GM23338 (cell line): Measurements from ENCODE around the gene DYNLT2.

Source experiments
- CTCF ChIP-seq, 2 experiments: fragments of 200-600 bp in 1 of 2; sonication (generic) in 1 of 2; conservative IDR thresholded peaks; 2 replicates each; pipeline versions ENCODE4 v1.5.1 to v1.6.1; 2016 to 2017; ENCODE audit warnings: antibody characterized with exemption in 2 of 2, low read depth in 2 of 2, mild to moderate bottlenecking in 2 of 2, moderate library complexity in 1 of 2
- EZH2 ChIP-seq: fragments of 200-600 bp; sonication (generic); IDR thresholded peaks from one replicate; pipeline ENCODE4 v1.8.0; 2017; ENCODE audit warnings: antibody characterized with exemption, mild to moderate bottlenecking, low read depth; ENCODE audit not compliant: unreplicated experiment
- EZH2phosphoT487 ChIP-seq: fragments of 200-600 bp; sonication (generic); IDR thresholded peaks from one replicate; pipeline ENCODE4 v1.8.1; 2018; ENCODE audit warnings: antibody characterized with exemption; ENCODE audit not compliant: unreplicated experiment
- NANOG ChIP-seq: IDR thresholded peaks from 2 replicates; pipeline ENCODE4 v1.6.1; 2016; ENCODE audit warnings: antibody characterized with exemption, borderline replicate concordance
- POLR2AphosphoS5 ChIP-seq: IDR thresholded peaks from 2 replicates; pipeline ENCODE4 v1.6.1; 2016; ENCODE audit warnings: antibody characterized with exemption, low read depth
- STAT1 ChIP-seq: IDR thresholded peaks from one replicate; pipeline ENCODE4 v1.6.1; 2016; ENCODE audit warnings: antibody characterized with exemption; ENCODE audit not compliant: unreplicated experiment
- TF ChIP-seq, protein P1 (sequence below): IDR thresholded peaks from one replicate; pipeline ENCODE4 v1.6.1; 2018; ENCODE audit warnings: antibody characterized with exemption; ENCODE audit not compliant: unreplicated experiment

DNA sequence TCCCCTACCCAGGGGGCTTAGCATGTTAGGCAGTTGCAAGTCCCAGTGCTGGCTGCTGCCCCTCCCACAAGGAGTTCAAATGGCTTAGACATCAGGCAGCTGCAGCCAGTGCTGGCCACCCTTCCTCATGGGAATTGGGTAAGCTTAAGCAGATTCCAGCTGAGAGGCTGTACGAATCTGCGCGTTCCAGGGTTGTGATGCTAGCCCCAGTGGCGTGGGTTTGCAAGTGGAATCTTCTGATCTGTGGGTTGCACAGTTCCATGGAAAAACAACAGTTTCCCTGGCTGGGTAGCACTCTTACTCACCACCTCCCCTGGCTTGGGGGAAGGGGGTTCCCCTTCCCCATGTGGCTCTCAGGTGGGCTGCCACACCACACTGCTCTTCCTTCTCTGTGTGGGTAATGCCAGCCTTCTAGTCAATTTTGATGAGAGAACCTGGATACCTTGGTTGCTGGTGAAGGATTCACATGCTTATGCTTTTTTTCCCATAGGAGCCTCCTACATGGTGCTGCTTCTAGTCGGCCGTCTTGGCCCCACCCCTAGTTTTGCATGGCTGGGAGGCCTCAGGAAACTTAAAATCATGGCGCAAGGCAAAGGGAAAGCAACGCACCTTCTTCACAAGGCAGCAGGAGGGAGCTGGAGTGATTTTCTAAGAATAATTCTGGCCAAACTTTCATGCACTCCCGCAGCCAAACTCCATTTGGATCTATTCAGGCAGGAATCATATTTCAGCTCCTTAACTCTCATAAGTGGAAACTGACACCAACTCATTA is 13.0 kb downstream of the DYNLT2 start:
- no peak for TF ChIP-seq CTCF (conservative IDR thresholded peaks at IDR 0.05; ENCODE audit: low read depth in 2 of 2)
- no peak for TF ChIP-seq STAT1
- TF ChIP-seq, protein P1, sequence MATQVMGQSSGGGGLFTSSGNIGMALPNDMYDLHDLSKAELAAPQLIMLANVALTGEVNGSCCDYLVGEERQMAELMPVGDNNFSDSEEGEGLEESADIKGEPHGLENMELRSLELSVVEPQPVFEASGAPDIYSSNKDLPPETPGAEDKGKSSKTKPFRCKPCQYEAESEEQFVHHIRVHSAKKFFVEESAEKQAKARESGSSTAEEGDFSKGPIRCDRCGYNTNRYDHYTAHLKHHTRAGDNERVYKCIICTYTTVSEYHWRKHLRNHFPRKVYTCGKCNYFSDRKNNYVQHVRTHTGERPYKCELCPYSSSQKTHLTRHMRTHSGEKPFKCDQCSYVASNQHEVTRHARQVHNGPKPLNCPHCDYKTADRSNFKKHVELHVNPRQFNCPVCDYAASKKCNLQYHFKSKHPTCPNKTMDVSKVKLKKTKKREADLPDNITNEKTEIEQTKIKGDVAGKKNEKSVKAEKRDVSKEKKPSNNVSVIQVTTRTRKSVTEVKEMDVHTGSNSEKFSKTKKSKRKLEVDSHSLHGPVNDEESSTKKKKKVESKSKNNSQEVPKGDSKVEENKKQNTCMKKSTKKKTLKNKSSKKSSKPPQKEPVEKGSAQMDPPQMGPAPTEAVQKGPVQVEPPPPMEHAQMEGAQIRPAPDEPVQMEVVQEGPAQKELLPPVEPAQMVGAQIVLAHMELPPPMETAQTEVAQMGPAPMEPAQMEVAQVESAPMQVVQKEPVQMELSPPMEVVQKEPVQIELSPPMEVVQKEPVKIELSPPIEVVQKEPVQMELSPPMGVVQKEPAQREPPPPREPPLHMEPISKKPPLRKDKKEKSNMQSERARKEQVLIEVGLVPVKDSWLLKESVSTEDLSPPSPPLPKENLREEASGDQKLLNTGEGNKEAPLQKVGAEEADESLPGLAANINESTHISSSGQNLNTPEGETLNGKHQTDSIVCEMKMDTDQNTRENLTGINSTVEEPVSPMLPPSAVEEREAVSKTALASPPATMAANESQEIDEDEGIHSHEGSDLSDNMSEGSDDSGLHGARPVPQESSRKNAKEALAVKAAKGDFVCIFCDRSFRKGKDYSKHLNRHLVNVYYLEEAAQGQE, result no peak
- TF ChIP-seq POLR2AphosphoS5, result no peak
- TF ChIP-seq EZH2phosphoT487, result no peak
- TF ChIP-seq EZH2, result no peak
- TF ChIP-seq NANOG, result no peak
